Measurements from ENCODE around the gene TESPA1.

Gene TESPA1

GRCh38 chr12:54977857-54978256 lies 6.7 kb downstream of the TESPA1 start:
- H3K9ac ChIP-seq (ENCODE audit: low read length) = no peak overlapping the region
- no peak for DNase-seq
- H3K36me3 ChIP-seq (replicated peaks; ENCODE audit: insufficient read depth, low read length) = no peaks in the 10 kb centered on the region; the same call in 1 of the 2 replicates
- no peaks in the 10 kb centered on the region for H3F3A ChIP-seq (ENCODE audit: insufficient read depth, low read length)
- no peaks in the 10 kb centered on the region for H4K20me1 ChIP-seq (ENCODE audit: insufficient read depth, low read length)
- no peaks in the 10 kb centered on the region for H3K4me1 ChIP-seq (ENCODE audit: low read length)
- H3K27me3 ChIP-seq (replicated peaks; ENCODE audit: insufficient read depth, low read length) = no peaks in the 10 kb centered on the region
- TF ChIP-seq EZH2 (optimal IDR thresholded peaks at IDR 0.05; ENCODE audit: low read depth, low read length) = no peak
- no peak for TF ChIP-seq EZH2phosphoT487 (IDR thresholded peaks at IDR 0.05; ENCODE audit: low read length)
- TF ChIP-seq CTCF (IDR thresholded peaks at IDR 0.05; ENCODE audit: low read length) = no peak
- no peak overlapping the region for H3K27ac ChIP-seq (ENCODE audit: low read length)
- H3K9me3 ChIP-seq (replicated peaks; ENCODE audit: insufficient read depth, low read length) = no peaks in the 10 kb centered on the region
- 0 out of 2 replicates have a peak, but pooled peaks cover 5% of the 10 kb centered on the region for H3K79me2 ChIP-seq (ENCODE audit: low read length)
- H3K4me2 ChIP-seq (ENCODE audit: low read depth, low read length) = no peak overlapping the region
- H3K9me2 ChIP-seq (replicated peaks; ENCODE audit: insufficient read depth, low read length) = no peaks in the 10 kb centered on the region
- H2AFZ ChIP-seq (ENCODE audit: low read length) = no peak overlapping the region
- H3K4me3 ChIP-seq (ENCODE audit: low read length) = no peak overlapping the region

- no peaks in the 10 kb centered on the region for H4K20me1 ChIP-seq (ENCODE audit: insufficient read depth, low read length)
- no peaks in the 10 kb centered on the region for H3K9me3 ChIP-seq (replicated peaks; ENCODE audit: insufficient read depth, low read length)
- no peak for TF ChIP-seq CTCF (IDR thresholded peaks at IDR 0.05; ENCODE audit: low read length)
- TF ChIP-seq EZH2phosphoT487 (IDR thresholded peaks at IDR 0.05; ENCODE audit: low read length) = no peak
- TF ChIP-seq EZH2 (optimal IDR thresholded peaks at IDR 0.05; ENCODE audit: low read depth, low read length) = no peak
- H3K4me1 ChIP-seq (ENCODE audit: low read length) = no peaks in the 10 kb centered on the region
- H2AFZ ChIP-seq (ENCODE audit: low read length) = no peak overlapping the region
- no peak overlapping the region for H3K9ac ChIP-seq (ENCODE audit: low read length)
- H3K79me2 ChIP-seq (ENCODE audit: low read length) = 0 out of 2 replicates have a peak, but pooled peaks cover 3% of the 10 kb centered on the region
- H3K4me3 ChIP-seq (ENCODE audit: low read length) = no peak overlapping the region
- no peaks in the 10 kb centered on the region for H3K9me2 ChIP-seq (replicated peaks; ENCODE audit: insufficient read depth, low read length)
- H3K27ac ChIP-seq (ENCODE audit: low read length) = no peak overlapping the region
- H3K27me3 ChIP-seq (replicated peaks; ENCODE audit: insufficient read depth, low read length) = no peaks in the 10 kb centered on the region
- no peaks in the 10 kb centered on the region for H3F3A ChIP-seq (ENCODE audit: insufficient read depth, low read length)
- H3K36me3 ChIP-seq (replicated peaks; ENCODE audit: insufficient read depth, low read length) = no peaks in the 10 kb centered on the region; the same call in 1 of the 2 replicates
- DNase-seq = no peak
- no peak overlapping the region for H3K4me2 ChIP-seq (ENCODE audit: low read depth, low read length)
Measured at GRCh38 chr12:54977155-54977554, 7.4 kb downstream of the TESPA1 start.

- no peaks in the 10 kb centered on the region for H4K20me1 ChIP-seq (ENCODE audit: insufficient read depth, low read length)
- H3K9me3 ChIP-seq (replicated peaks; ENCODE audit: insufficient read depth, low read length) = no peaks in the 10 kb centered on the region
- H3K27me3 ChIP-seq (replicated peaks; ENCODE audit: insufficient read depth, low read length) = no peaks in the 10 kb centered on the region
- no peak overlapping the region for H3K4me3 ChIP-seq (ENCODE audit: low read length)
- no peak for DNase-seq
- H3K9ac ChIP-seq (ENCODE audit: low read length) = no peak overlapping the region
- H2AFZ ChIP-seq (ENCODE audit: low read length) = no peak overlapping the region
- no peaks in the 10 kb centered on the region for H3K4me1 ChIP-seq (ENCODE audit: low read length)
- TF ChIP-seq CTCF (IDR thresholded peaks at IDR 0.05; ENCODE audit: low read length) = no peak
- no peak for TF ChIP-seq EZH2phosphoT487 (IDR thresholded peaks at IDR 0.05; ENCODE audit: low read length)
- TF ChIP-seq EZH2 (optimal IDR thresholded peaks at IDR 0.05; ENCODE audit: low read depth, low read length) = no peak
- H3K36me3 ChIP-seq (replicated peaks; ENCODE audit: insufficient read depth, low read length) = no peaks in the 10 kb centered on the region; the same call in 1 of the 2 replicates
- H3K79me2 ChIP-seq (ENCODE audit: low read length) = 0 out of 2 replicates have a peak, but pooled peaks cover 3% of the 10 kb centered on the region
- H3K9me2 ChIP-seq (replicated peaks; ENCODE audit: insufficient read depth, low read length) = no peaks in the 10 kb centered on the region
- no peak overlapping the region for H3K4me2 ChIP-seq (ENCODE audit: low read depth, low read length)
- H3K27ac ChIP-seq (ENCODE audit: low read length) = no peak overlapping the region
- no peaks in the 10 kb centered on the region for H3F3A ChIP-seq (ENCODE audit: insufficient read depth, low read length)
Measured at GRCh38 chr12:54975875-54976274, 8.7 kb downstream of the TESPA1 start.

Data from MM.1S (cell line).